Left renal pelvis (tissue), 4 donors: ENCODE results near the gene DTX4. TPM values are rescaled to one million over a fixed set of nuclear protein-coding genes. Genes with fewer than 3 reads are reported as not detected.

Experiments used
- polyA plus RNA-seq, 4 donors: library from polyadenylated mRNA; unstranded; fragments of 120-200 nt; gene quantifications; one replicate each; pipeline ENCODE4 v1.2.1, GENCODE V29; 2013; ENCODE audit not compliant: insufficient read length in 4 of 4

The DTX4 gene
- polyA plus RNA-seq, 4 donors, result 31.2 to 43.5 (median 42.5) TPM

Other genes with a start within 250 kb of the DTX4 start
- gene GLYATL1, start 232.6 kb upstream of the DTX4 start, polyA plus RNA-seq, result 100 to 1,000 TPM in 3 of 4 donors, 1 to 10 TPM in 1; 3.4 to 183 (median 141) TPM
- gene GLYATL1B, start 85.8 kb upstream of the DTX4 start, polyA plus RNA-seq, result under 1 TPM in 3 of 4 donors, not detected in 1; 0.29 to 0.34 (median 0.33) TPM
- gene FAM111B, start 64.9 kb upstream of the DTX4 start, polyA plus RNA-seq, result 10 to 100 TPM; 11.2 to 16.4 (median 12.7) TPM
- gene FAM111A, start 29.3 kb upstream of the DTX4 start, polyA plus RNA-seq, result 10 to 100 TPM; 43.3 to 83.2 (median 58.8) TPM
- gene MPEG1, start 40.8 kb downstream of the DTX4 start, polyA plus RNA-seq, result 10 to 100 TPM in 1 of 4 donors, 1 to 10 TPM in 3; 8.9 to 23.1 (median 9.0) TPM
- gene OR5AN1, start 186.8 kb downstream of the DTX4 start, polyA plus RNA-seq, result not detected